ENCODE data around the gene PRF1. TPM values are rescaled to one million over a fixed set of nuclear protein-coding genes. Genes with fewer than 3 reads are reported as not detected.

Gene PRF1
- total and polyA plus RNA-seq, 2 of the 13 experiments (the other 11 are each of a cell fraction or from before 2014, with no cell fraction given), result 1.00 to 1.4 TPM

GRCh38 chr10:70584909-70585544 lies 17.5 kb downstream of the PRF1 start (continued):
- TF ChIP-seq, protein P1, sequence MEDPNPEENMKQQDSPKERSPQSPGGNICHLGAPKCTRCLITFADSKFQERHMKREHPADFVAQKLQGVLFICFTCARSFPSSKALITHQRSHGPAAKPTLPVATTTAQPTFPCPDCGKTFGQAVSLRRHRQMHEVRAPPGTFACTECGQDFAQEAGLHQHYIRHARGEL (CRISPR knock-in tag; IDR thresholded peaks at IDR 0.05), result no peak

DNA sequence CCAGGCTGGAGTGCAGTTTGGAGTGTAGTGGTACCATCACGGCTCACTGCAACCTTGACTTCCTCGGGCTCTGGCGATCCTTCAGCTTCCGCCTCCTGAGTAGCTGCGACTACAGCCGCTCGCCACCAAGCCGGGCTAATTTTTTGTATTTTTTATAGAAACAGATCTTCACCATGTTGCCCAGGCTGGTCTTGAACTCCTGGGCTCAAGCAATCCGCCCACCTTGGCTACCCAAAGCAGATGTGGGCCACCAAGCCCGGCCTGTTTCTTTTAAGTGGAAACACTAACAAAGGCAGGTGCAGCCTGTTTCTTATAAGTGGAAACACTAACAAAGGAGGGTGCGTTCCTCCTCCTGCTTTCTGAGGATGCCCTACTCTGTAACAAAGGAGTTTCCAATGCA lies 18.2 kb downstream of the PRF1 start:
- no peak overlapping the region for H3K9ac ChIP-seq (ENCODE audit: insufficient read depth, low read depth, low read length)
- BruUV-seq (replicated peaks), result no TSS peak
- in situ Hi-C loops (cut with HindIII; ENCODE audit: extremely low pct_ligation_motif_present, low pct_unique_long_range_greater_than_20kb), result no loop called here
- TF ChIP-seq KAT2B (IDR thresholded peaks at IDR 0.05; ENCODE audit: borderline replicate concordance, low read depth, low read length) (no peak), ZNF24 (IDR thresholded peaks at IDR 0.05) (no peak), U2AF1 (optimal IDR thresholded peaks at IDR 0.05; ENCODE audit: low read depth, low read length) (no peak), NR1H2 (CRISPR knock-in tag; IDR thresholded peaks at IDR 0.05; ENCODE audit: borderline replicate concordance, low read depth) (no peak), ZNF761 (CRISPR knock-in tag; conservative IDR thresholded peaks at IDR 0.05) (no peak), ZMYM4 (CRISPR knock-in tag; IDR thresholded peaks at IDR 0.05) (no peak), JDP2 (CRISPR knock-in tag; IDR thresholded peaks at IDR 0.05; ENCODE audit: borderline replicate concordance) (no peak), ATF7-NPFF (CRISPR knock-in tag; IDR thresholded peaks at IDR 0.05; ENCODE audit: low read depth) (no peak), NFE2L2 (IDR thresholded peaks at IDR 0.05; ENCODE audit: low read length) (no peak), ZNF234 (CRISPR knock-in tag; conservative IDR thresholded peaks at IDR 0.05) (no peak), ZNF788 (CRISPR knock-in tag; IDR thresholded peaks at IDR 0.05; ENCODE audit: borderline replicate concordance) (no peak), PPARG (CRISPR knock-in tag; conservative IDR thresholded peaks at IDR 0.05) (no peak)
- TF ChIP-seq, protein P2, sequence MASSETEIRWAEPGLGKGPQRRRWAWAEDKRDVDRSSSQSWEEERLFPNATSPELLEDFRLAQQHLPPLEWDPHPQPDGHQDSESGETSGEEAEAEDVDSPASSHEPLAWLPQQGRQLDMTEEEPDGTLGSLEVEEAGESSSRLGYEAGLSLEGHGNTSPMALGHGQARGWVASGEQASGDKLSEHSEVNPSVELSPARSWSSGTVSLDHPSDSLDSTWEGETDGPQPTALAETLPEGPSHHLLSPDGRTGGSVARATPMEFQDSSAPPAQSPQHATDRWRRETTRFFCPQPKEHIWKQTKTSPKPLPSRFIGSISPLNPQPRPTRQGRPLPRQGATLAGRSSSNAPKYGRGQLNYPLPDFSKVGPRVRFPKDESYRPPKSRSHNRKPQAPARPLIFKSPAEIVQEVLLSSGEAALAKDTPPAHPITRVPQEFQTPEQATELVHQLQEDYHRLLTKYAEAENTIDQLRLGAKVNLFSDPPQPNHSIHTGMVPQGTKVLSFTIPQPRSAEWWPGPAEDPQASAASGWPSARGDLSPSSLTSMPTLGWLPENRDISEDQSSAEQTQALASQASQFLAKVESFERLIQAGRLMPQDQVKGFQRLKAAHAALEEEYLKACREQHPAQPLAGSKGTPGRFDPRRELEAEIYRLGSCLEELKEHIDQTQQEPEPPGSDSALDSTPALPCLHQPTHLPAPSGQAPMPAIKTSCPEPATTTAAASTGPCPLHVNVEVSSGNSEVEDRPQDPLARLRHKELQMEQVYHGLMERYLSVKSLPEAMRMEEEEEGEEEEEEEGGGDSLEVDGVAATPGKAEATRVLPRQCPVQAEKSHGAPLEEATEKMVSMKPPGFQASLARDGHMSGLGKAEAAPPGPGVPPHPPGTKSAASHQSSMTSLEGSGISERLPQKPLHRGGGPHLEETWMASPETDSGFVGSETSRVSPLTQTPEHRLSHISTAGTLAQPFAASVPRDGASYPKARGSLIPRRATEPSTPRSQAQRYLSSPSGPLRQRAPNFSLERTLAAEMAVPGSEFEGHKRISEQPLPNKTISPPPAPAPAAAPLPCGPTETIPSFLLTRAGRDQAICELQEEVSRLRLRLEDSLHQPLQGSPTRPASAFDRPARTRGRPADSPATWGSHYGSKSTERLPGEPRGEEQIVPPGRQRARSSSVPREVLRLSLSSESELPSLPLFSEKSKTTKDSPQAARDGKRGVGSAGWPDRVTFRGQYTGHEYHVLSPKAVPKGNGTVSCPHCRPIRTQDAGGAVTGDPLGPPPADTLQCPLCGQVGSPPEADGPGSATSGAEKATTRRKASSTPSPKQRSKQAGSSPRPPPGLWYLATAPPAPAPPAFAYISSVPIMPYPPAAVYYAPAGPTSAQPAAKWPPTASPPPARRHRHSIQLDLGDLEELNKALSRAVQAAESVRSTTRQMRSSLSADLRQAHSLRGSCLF (CRISPR knock-in tag; IDR thresholded peaks at IDR 0.05; ENCODE audit: borderline replicate concordance), result no peak
- TF ChIP-seq, protein P3, sequence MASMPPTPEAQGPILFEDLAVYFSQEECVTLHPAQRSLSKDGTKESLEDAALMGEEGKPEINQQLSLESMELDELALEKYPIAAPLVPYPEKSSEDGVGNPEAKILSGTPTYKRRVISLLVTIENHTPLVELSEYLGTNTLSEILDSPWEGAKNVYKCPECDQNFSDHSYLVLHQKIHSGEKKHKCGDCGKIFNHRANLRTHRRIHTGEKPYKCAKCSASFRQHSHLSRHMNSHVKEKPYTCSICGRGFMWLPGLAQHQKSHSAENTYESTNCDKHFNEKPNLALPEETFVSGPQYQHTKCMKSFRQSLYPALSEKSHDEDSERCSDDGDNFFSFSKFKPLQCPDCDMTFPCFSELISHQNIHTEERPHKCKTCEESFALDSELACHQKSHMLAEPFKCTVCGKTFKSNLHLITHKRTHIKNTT (CRISPR knock-in tag; IDR thresholded peaks at IDR 0.05), result no peak
- H3K36me3 ChIP-seq (replicated peaks in 1 of 2; ENCODE audit: control insufficient read depth in 1 of 2, insufficient read depth in 2 of 2, low read length in 2 of 2), result no peaks in the 10 kb centered on the region
- peaks cover 0 to 3% of the 10 kb centered on the region in 2 experiments; a peak in 2 of 5 replicates for H3K27me3 ChIP-seq (ENCODE audit: control insufficient read depth in 1 of 2, insufficient read depth in 2 of 2, low read length in 2 of 2)
- intact Hi-C loops (cut with micrococcal nuclease; ENCODE audit: unreplicated experiment), result no loop called here
- no peaks in the 10 kb centered on the region for H3K9me3 ChIP-seq (ENCODE audit: low read length)
- no peaks in the 10 kb centered on the region for H3K4me1 ChIP-seq (ENCODE audit: insufficient read depth, low read length)
- H3K4me3 ChIP-seq (replicated peaks in 1 of 3; ENCODE audit: insufficient read depth in 1 of 3, low read depth in 2 of 3, low read length in 3 of 3), result no peak overlapping the region
- ATAC-seq (no peak), DNase-seq (ENCODE audit: low spot score) (no peak), FAIRE-seq (no peak)
- no peak overlapping the region for H2AFZ ChIP-seq (ENCODE audit: low read length)
- no peaks in the 10 kb centered on the region for H3K79me2 ChIP-seq (ENCODE audit: insufficient read depth, low read length)
- H3K27ac ChIP-seq (ENCODE audit: extremely low read length, insufficient read depth, low read length), result no peak overlapping the region
- CTCF ChIA-PET (ENCODE audit: low intra/inter-chr PET ratio, low total read pairs), result no interaction called here
- WGBS (ENCODE audit: low lambda C conversion rate), result 56% methylated on average over 11 of the region's 11 CpGs
- no peaks in the 10 kb centered on the region for H4K20me1 ChIP-seq (ENCODE audit: insufficient read depth, low read length)
- no peak overlapping the region for H3K4me2 ChIP-seq (ENCODE audit: low read depth, low read length)
- POLR2A ChIA-PET, result no interaction called here
